ENCODE measurements around the gene BTBD9. TPM values are rescaled to one million over a fixed set of nuclear protein-coding genes. Genes with fewer than 3 reads are reported as not detected.

The BTBD9 gene
- total RNA-seq, 1 donor, result 25.3 TPM

DNA sequence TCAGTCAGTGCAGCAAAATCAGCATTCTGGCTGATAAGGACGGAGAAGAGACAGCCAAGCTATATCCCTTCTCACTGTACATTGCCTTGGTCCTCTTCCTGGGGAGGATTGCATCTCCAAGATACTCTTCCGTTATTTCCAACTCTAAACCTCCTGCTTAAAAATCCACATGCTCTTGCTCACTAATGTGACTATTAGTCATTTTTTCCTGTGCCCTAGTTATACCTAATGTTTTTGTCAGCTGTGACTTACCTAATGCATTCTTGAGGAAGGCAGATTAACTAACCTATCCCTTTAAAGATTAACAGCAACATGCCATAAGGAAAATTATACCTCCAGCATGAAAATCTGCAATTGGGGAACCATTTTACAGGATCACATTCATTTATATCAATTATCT is 317.6 kb downstream of the BTBD9 start:
- no peak overlapping the region for H3K4me2 ChIP-seq (ENCODE audit: insufficient read depth, low read length)
- H3K9me3 ChIP-seq (ENCODE audit: low read depth, low read length), result no peaks in the 10 kb centered on the region
- H3K79me2 ChIP-seq (ENCODE audit: insufficient read depth, low read length), result no peaks in the 10 kb centered on the region
- H4K20me1 ChIP-seq (ENCODE audit: insufficient read depth, low read length), result peaks cover 2% of the 10 kb centered on the region
- H3K36me3 ChIP-seq (ENCODE audit: insufficient read depth, low read length), result no peaks in the 10 kb centered on the region
- no peak for DNase-seq (ENCODE audit: insufficient read length, low spot score, missing footprints)
- no peaks in the 10 kb centered on the region for H3K4me1 ChIP-seq (ENCODE audit: insufficient read depth, low read length)
- H3K4me3 ChIP-seq (ENCODE audit: insufficient read depth, low read length), result no peak overlapping the region
- H3K27me3 ChIP-seq (ENCODE audit: insufficient read depth, low read length), result no peaks in the 10 kb centered on the region
- H2AFZ ChIP-seq (ENCODE audit: low read length), result no peak overlapping the region
- no peak overlapping the region for H3K27ac ChIP-seq (ENCODE audit: low read depth, low read length)
- TF ChIP-seq, protein P1, sequence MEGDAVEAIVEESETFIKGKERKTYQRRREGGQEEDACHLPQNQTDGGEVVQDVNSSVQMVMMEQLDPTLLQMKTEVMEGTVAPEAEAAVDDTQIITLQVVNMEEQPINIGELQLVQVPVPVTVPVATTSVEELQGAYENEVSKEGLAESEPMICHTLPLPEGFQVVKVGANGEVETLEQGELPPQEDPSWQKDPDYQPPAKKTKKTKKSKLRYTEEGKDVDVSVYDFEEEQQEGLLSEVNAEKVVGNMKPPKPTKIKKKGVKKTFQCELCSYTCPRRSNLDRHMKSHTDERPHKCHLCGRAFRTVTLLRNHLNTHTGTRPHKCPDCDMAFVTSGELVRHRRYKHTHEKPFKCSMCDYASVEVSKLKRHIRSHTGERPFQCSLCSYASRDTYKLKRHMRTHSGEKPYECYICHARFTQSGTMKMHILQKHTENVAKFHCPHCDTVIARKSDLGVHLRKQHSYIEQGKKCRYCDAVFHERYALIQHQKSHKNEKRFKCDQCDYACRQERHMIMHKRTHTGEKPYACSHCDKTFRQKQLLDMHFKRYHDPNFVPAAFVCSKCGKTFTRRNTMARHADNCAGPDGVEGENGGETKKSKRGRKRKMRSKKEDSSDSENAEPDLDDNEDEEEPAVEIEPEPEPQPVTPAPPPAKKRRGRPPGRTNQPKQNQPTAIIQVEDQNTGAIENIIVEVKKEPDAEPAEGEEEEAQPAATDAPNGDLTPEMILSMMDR (IDR thresholded peaks at IDR 0.05; ENCODE audit: extremely low read depth, low read depth, low read length), result no peak

DNA sequence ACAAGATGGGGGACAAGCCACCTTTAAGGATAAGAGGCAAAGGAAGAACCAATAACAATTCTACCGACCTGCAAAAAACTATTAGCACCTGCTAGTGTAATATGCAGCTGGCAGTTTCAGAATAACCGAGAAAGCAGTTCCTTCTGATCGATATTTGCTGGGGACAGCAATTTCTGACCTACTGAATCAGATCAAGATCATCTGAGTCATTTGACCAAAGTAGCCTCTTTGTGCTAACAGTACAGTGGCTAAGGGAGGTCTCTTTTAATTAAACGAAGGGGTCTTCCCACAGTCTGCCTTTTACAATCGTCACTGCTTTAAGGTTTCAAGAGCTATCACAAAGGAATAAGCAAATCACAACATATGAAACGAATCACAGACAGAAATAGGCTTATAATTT is 318.9 kb downstream of the BTBD9 start:
- TF ChIP-seq, protein P1 (IDR thresholded peaks at IDR 0.05; ENCODE audit: extremely low read depth, low read depth, low read length), result no peak
- Histone ChIP-seq H3K4me2 (ENCODE audit: insufficient read depth, low read length) (no peak overlapping the region), H3K36me3 (ENCODE audit: insufficient read depth, low read length) (no peaks in the 10 kb centered on the region), H3K4me3 (ENCODE audit: insufficient read depth, low read length) (no peak overlapping the region), H3K4me1 (ENCODE audit: insufficient read depth, low read length) (no peaks in the 10 kb centered on the region), H4K20me1 (ENCODE audit: insufficient read depth, low read length) (peaks cover 2% of the 10 kb centered on the region), H3K27me3 (ENCODE audit: insufficient read depth, low read length) (no peaks in the 10 kb centered on the region), H3K27ac (ENCODE audit: low read depth, low read length) (no peak overlapping the region), H3K9me3 (ENCODE audit: low read depth, low read length) (no peaks in the 10 kb centered on the region), H3K79me2 (ENCODE audit: insufficient read depth, low read length) (no peaks in the 10 kb centered on the region), H2AFZ (ENCODE audit: low read length) (no peak overlapping the region)
- DNase-seq (ENCODE audit: insufficient read length, low spot score, missing footprints), result no peak

DNA sequence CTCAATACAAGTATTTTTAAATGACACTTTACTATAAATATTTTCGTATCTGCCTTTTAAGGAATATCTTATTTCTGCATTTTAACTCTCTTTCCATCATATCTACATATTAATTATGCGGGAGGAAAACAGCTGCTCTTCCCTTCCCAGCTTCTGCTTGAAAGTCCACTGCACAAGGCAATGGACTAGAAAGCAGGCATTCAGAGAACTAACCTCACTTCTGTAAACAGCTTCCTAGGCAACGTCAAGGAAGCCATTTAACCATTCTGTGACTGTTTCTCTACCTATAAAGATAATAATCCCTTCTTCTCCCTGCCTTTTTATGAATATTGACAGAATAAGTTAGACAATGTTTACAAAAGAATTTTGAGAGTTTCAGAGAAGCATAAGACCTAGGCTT is 319.4 kb downstream of the BTBD9 start:
- Histone ChIP-seq H3K4me3 (ENCODE audit: insufficient read depth, low read length) (no peak overlapping the region), H2AFZ (ENCODE audit: low read length) (no peak overlapping the region), H3K36me3 (ENCODE audit: insufficient read depth, low read length) (no peaks in the 10 kb centered on the region), H3K27ac (ENCODE audit: low read depth, low read length) (no peak overlapping the region), H3K27me3 (ENCODE audit: insufficient read depth, low read length) (no peaks in the 10 kb centered on the region), H3K9me3 (ENCODE audit: low read depth, low read length) (no peaks in the 10 kb centered on the region), H3K4me2 (ENCODE audit: insufficient read depth, low read length) (no peak overlapping the region), H4K20me1 (ENCODE audit: insufficient read depth, low read length) (peaks cover 2% of the 10 kb centered on the region), H3K4me1 (ENCODE audit: insufficient read depth, low read length) (no peaks in the 10 kb centered on the region), H3K79me2 (ENCODE audit: insufficient read depth, low read length) (no peaks in the 10 kb centered on the region)
- no peak for DNase-seq (ENCODE audit: insufficient read length, low spot score, missing footprints)
- TF ChIP-seq, protein P1 (IDR thresholded peaks at IDR 0.05; ENCODE audit: extremely low read depth, low read depth, low read length), result no peak

DNA sequence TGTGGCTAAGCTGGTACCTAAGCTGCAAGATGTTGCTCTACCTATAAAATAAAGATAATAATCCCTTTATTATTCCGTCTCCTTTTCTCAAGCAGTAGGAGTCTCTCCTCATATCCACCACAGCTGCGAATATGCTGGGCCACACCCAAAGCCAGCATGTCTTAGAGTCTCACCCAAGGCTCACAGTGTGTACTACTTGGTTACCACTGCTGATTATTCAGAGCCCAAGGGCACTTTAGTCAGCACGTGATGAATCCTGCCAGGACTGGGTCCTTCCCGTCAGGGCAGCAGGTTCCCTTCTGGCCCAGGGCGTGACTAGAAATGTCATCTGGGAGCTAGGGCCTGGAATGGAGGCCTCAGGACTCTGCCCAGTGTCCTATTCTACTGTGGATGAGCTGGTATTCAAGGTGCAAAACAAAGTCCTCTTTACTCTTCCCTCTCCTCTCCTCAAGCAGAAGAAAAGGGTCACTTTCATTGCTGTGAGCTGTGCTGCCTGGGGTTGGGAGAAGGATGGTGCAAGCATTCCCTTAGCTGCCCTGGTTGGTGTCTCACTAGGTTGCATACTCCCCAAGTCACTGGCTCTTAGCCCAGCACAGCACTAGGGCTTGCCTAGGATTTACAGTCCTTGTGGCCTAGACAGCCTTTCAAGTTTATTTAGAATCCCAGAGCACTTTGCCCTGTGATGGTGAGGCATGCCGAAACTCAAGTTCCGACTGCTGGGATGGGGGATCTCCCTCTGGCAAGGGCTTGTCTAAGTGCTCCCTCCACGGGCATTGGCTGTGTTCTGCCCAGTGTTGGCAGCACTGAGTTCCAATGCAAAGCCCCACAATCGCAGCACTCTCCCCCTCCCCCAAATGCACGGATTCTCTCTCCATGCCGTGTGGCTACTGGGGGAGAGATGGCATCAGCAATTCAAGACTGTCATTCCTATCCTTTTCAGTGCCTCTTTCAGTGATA is 320.2 kb downstream of the BTBD9 start:
- no peak for DNase-seq (ENCODE audit: insufficient read length, low spot score, missing footprints)
- TF ChIP-seq, protein P1 (IDR thresholded peaks at IDR 0.05; ENCODE audit: extremely low read depth, low read depth, low read length), result no peak
- Histone ChIP-seq H3K4me1 (ENCODE audit: insufficient read depth, low read length) (no peaks in the 10 kb centered on the region), H3K9me3 (ENCODE audit: low read depth, low read length) (no peaks in the 10 kb centered on the region), H3K4me2 (ENCODE audit: insufficient read depth, low read length) (no peak overlapping the region), H3K36me3 (ENCODE audit: insufficient read depth, low read length) (no peaks in the 10 kb centered on the region), H3K79me2 (ENCODE audit: insufficient read depth, low read length) (no peaks in the 10 kb centered on the region), H3K27ac (ENCODE audit: low read depth, low read length) (no peak overlapping the region), H3K27me3 (ENCODE audit: insufficient read depth, low read length) (no peaks in the 10 kb centered on the region), H3K4me3 (ENCODE audit: insufficient read depth, low read length) (no peak overlapping the region), H2AFZ (ENCODE audit: low read length) (no peak overlapping the region), H4K20me1 (ENCODE audit: insufficient read depth, low read length) (peaks cover 2% of the 10 kb centered on the region)

Data from osteoblast (primary cell).